ENCODE results near the gene EHMT2.
A peak's percentile ranks its signal among the peaks of the same experiment; 100 is the strongest.

EHMT2 gene

GRCh38 chr6:31862344-31863235, 34.9 kb downstream of the EHMT2 start, which contains the start of gene NEU1:
Gene NEU1 (minus strand): TSS chr6:31862821. CDS start chr6:31862776, 45 bp downstream.
- DNase-seq, result peak; percentile 100
- intact Hi-C loops (cut with DNase I; ENCODE audit: low total_unique reads), result no loop called here
- no peaks in the 10 kb centered on the region for H3K27me3 ChIP-seq
- H3K27ac ChIP-seq, result peak within 1 kb of the TSS; percentile 88
- H3K36me3 ChIP-seq, result peaks cover 25 to 35% (median 29%) of the 10 kb centered on the region in 3 donors
- no peaks in the 10 kb centered on the region for H3K9me3 ChIP-seq
- H3K4me1 ChIP-seq, result peaks cover 0 to 24% (median 20%) of the 10 kb centered on the region in 4 donors
- peak within 1 kb of the TSS; percentile 73 to 77 for H3K4me3 ChIP-seq
- TF ChIP-seq CTCF (IDR thresholded peaks at IDR 0.05), result no peak

GRCh38 chr6:31861919-31862343, 35.6 kb downstream of the EHMT2 start:
- H3K4me1 ChIP-seq, result peaks cover 0 to 24% (median 20%) of the 10 kb centered on the region in 4 donors
- DNase-seq, result no peak
- no peaks in the 10 kb centered on the region for H3K27me3 ChIP-seq
- intact Hi-C loops (cut with DNase I; ENCODE audit: low total_unique reads), result no loop called here
- H3K4me3 ChIP-seq, result peak overlapping the region; percentile 73 to 77
- peak overlapping the region; percentile 88 for H3K27ac ChIP-seq
- peaks cover 25 to 41% (median 35%) of the 10 kb centered on the region in 3 donors for H3K36me3 ChIP-seq
- TF ChIP-seq CTCF (IDR thresholded peaks at IDR 0.05), result no peak
- no peaks in the 10 kb centered on the region for H3K9me3 ChIP-seq

- no peak overlapping the region for H3K27ac ChIP-seq
- intact Hi-C loops (cut with DNase I; ENCODE audit: low total_unique reads), result no loop called here
- DNase-seq, result no peak
Observed at GRCh38 chr6:31861150-31861549, 36.3 kb downstream of the EHMT2 start.

GRCh38 chr6:31860349-31860748, 37.1 kb downstream of the EHMT2 start:
- no peaks in the 10 kb centered on the region for H3K9me3 ChIP-seq
- peaks cover 25 to 41% (median 35%) of the 10 kb centered on the region in 3 donors for H3K36me3 ChIP-seq
- no peak for TF ChIP-seq CTCF (IDR thresholded peaks at IDR 0.05)
- DNase-seq, result no peak
- no peak overlapping the region for H3K4me3 ChIP-seq
- intact Hi-C loops (cut with DNase I; ENCODE audit: low total_unique reads), result no loop called here
- H3K27me3 ChIP-seq, result no peaks in the 10 kb centered on the region
- H3K27ac ChIP-seq, result no peak overlapping the region
- H3K4me1 ChIP-seq, result peaks cover 0 to 24% (median 20%) of the 10 kb centered on the region in 4 donors

More at GRCh38 chr6:31861150-31861549, 36.3 kb downstream of the EHMT2 start:
- Histone ChIP-seq H3K4me1 (peaks cover 0 to 24% (median 20%) of the 10 kb centered on the region in 4 donors), H3K4me3 (no peak overlapping the region), H3K27me3 (no peaks in the 10 kb centered on the region), H3K9me3 (no peaks in the 10 kb centered on the region), H3K36me3 (peaks cover 25 to 41% (median 35%) of the 10 kb centered on the region in 3 donors)
- TF ChIP-seq CTCF (IDR thresholded peaks at IDR 0.05), result no peak

- Histone ChIP-seq H3K36me3 (peaks cover 25 to 41% (median 35%) of the 10 kb centered on the region in 3 donors), H3K9me3 (no peaks in the 10 kb centered on the region), H3K27ac (no peak overlapping the region), H3K4me3 (no peak overlapping the region), H3K27me3 (no peaks in the 10 kb centered on the region), H3K4me1 (peaks cover 0 to 24% (median 20%) of the 10 kb centered on the region in 4 donors)
- no peak for DNase-seq
- no peak for TF ChIP-seq CTCF (IDR thresholded peaks at IDR 0.05)
- intact Hi-C loops (cut with DNase I; ENCODE audit: low total_unique reads), result no loop called here
Observed at GRCh38 chr6:31859923-31860322, 37.6 kb downstream of the EHMT2 start.
